Subcutaneous abdominal adipose tissue (tissue), 5 donors: ENCODE data around the gene MATN4.
A peak's percentile ranks its signal among the peaks of the same experiment; 100 is the strongest.

ENCODE experiments used
- H3K27ac ChIP-seq: one replicate; pipeline ENCODE4 v1.7.0; 2013; ENCODE audit warnings: low read depth, mild to moderate bottlenecking, inconsistent platforms, low read length, moderate library complexity
- H3K27me3 ChIP-seq, 5 donors: one replicate each; pipeline ENCODE4 v1.7.0; 2013; ENCODE audit warnings: low read length in 5 of 5, inconsistent platforms in 1 of 5; ENCODE audit not compliant: control insufficient read depth in 5 of 5, insufficient read depth in 4 of 5
- H3K36me3 ChIP-seq, 5 donors: one replicate each; pipeline ENCODE4 v1.7.0; 2013; ENCODE audit warnings: low read length in 5 of 5; ENCODE audit not compliant: control insufficient read depth in 5 of 5, insufficient read depth in 5 of 5
- H3K4me1 ChIP-seq, 5 donors: one replicate each; pipeline ENCODE4 v1.7.0; 2013; ENCODE audit warnings: low read length in 5 of 5, mild to moderate bottlenecking in 3 of 5, moderate library complexity in 1 of 5; ENCODE audit not compliant: control insufficient read depth in 5 of 5, insufficient read depth in 5 of 5
- H3K4me3 ChIP-seq, 5 donors: one replicate each; pipeline ENCODE4 v1.7.0; 2013; ENCODE audit warnings: low read length in 5 of 5, low read depth in 1 of 5
- H3K9ac ChIP-seq, 5 donors: one replicate each; pipeline ENCODE4 v1.7.0; 2013; ENCODE audit warnings: low read length in 5 of 5, mild to moderate bottlenecking in 4 of 5, moderate library complexity in 3 of 5
- H3K9me3 ChIP-seq, 5 donors: one replicate each; pipeline ENCODE4 v1.7.0; 2013; ENCODE audit warnings: low read length in 5 of 5; ENCODE audit not compliant: control insufficient read depth in 5 of 5
- donor health status: healthy.
- donor health status: healthy.
- donor health status: healthy.
- donor health status: healthy.
- donor health status: healthy.

Gene MATN4

GRCh38 chr20:45293041-45294002 is 14.8 kb downstream of the MATN4 start:
- Histone ChIP-seq H3K9ac (peak overlapping the region in 4 of 5 donors; percentile 22 to 68 (median 44)), H3K9me3 (no peaks in the 10 kb centered on the region), H3K27me3 (peaks cover 4 to 19% (median 5%) of the 10 kb centered on the region in 5 donors), H3K4me1 (peaks cover 2 to 19% (median 13%) of the 10 kb centered on the region in 5 donors), H3K4me3 (peak overlapping the region in 4 of 5 donors; percentile 61 to 70 (median 67)), H3K36me3 (no peaks in the 10 kb centered on the region), H3K27ac (no peak overlapping the region)

DNA sequence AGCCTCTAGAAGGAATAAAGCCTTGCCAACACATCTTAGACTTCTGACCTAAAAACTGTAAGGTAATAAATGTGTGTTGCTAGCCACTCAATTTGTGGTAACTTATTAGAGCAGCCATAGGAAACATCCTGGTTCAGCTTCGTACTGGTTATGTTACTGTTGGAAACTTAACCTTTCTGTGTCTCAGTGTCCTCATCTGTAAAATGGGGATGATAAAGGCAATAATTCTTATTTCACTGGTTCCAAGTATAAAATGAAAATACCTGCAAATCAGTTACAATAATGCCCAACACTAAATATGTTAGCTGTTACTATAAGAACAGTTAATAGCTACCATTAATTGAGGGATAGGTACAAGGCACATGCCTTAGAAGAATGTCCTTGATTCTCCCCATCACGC is 15.8 kb downstream of the MATN4 start:
- Histone ChIP-seq H3K27ac (no peak overlapping the region), H3K9me3 (no peaks in the 10 kb centered on the region), H3K4me1 (peaks cover 2 to 19% (median 13%) of the 10 kb centered on the region in 5 donors), H3K9ac (no peak overlapping the region), H3K4me3 (no peak overlapping the region), H3K27me3 (peaks cover 0 to 15% (median 5%) of the 10 kb centered on the region in 5 donors), H3K36me3 (no peaks in the 10 kb centered on the region)

DNA sequence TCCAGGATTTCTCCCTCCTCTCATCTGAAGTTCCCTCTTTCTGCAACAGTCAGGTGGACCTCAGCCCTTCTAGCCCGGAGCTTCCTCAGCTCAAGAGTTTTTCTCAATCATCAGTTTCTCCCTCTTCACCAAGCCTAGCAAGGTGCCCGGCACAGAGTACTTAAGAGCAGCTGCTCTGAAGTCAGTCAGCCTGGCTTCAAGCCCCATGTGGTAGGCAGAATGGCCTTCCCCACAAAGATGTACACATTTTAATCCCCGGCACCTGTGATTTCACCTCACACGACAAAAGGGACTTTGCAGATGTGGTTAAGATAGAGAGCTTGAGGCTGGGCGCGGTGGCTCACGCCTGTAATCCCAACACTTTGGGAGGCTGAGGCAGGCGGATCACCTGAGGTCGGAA is 16.6 kb downstream of the MATN4 start:
- Histone ChIP-seq H3K36me3 (no peaks in the 10 kb centered on the region), H3K27ac (no peak overlapping the region), H3K27me3 (peaks cover 4 to 15% (median 6%) of the 10 kb centered on the region in 5 donors), H3K4me3 (no peak overlapping the region), H3K9me3 (no peaks in the 10 kb centered on the region), H3K4me1 (peaks cover 2 to 19% (median 13%) of the 10 kb centered on the region in 5 donors), H3K9ac (no peak overlapping the region)

DNA sequence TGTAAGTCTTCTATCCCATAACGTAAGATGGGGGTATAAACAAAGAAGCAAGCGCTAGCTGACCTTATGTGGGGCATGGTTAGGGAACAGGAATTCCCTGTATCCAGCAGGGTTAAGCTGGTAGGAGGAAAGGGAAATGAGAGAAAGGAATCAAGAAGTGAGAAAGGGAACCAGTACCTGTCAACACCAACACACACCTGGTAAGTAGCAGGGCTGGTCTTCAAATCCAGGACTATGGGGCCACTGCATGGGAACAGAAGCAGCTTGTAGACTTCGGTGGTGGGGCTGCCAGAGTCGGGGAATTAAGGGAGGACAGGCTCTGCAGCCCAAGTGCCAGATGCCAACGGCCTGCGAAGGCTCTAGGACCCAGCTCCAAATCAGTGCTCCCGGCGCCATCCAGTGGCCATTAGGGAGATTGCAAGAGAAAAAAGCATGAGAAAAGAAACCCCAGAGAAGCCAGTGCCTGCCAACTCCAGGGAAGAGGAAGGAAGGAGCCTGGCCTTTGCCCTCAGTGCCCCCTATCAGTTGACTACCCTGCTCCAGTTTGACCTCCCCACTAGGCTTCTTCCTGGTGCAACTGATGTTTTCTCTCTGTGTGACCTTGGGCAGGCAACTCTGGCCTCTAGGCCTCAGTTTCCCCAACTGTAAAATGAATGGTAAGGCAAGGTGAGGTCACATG is 17.3 kb downstream of the MATN4 start:
- no peak overlapping the region for H3K27ac ChIP-seq
- no peak overlapping the region for H3K9ac ChIP-seq

GRCh38 chr20:45289942-45290676 is 18.0 kb downstream of the MATN4 start:
- Histone ChIP-seq H3K27me3 (peaks cover 3 to 15% (median 4%) of the 10 kb centered on the region in 5 donors), H3K9ac (no peak overlapping the region), H3K4me1 (peaks cover 2 to 19% (median 13%) of the 10 kb centered on the region in 5 donors), H3K9me3 (no peaks in the 10 kb centered on the region), H3K4me3 (no peak overlapping the region), H3K36me3 (no peaks in the 10 kb centered on the region), H3K27ac (no peak overlapping the region)

More for the DNA sequence above, 17.3 kb downstream of the MATN4 start:
- no peaks in the 10 kb centered on the region for H3K9me3 ChIP-seq
- peaks cover 3 to 15% (median 4%) of the 10 kb centered on the region in 5 donors for H3K27me3 ChIP-seq
- no peak overlapping the region for H3K4me3 ChIP-seq
- H3K36me3 ChIP-seq, result no peaks in the 10 kb centered on the region
- peaks cover 2 to 19% (median 13%) of the 10 kb centered on the region in 5 donors for H3K4me1 ChIP-seq

DNA sequence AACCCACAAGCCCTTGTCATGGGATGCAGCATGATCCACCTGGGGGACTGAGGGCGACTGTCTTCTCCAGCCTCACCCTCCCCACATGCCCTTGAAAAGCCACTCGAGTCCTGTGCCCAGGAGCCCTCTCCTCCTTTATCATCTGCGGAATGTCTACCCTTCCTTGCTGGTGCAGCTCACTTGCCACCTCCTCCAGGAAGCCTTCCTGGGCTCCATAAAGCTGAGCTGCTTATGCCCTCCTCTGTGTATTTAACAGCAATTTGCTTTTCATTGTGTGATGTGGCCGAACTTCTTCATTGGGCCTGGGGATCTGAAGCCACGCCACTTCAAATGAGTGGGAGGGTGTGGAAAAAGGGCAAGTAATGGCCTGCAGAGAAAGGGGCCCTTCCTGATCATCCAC is 19.2 kb downstream of the MATN4 start:
- Histone ChIP-seq H3K4me3 (no peak overlapping the region), H3K27me3 (peaks cover 3 to 12% (median 4%) of the 10 kb centered on the region in 5 donors), H3K4me1 (peaks cover 0 to 16% (median 11%) of the 10 kb centered on the region in 5 donors), H3K9me3 (no peaks in the 10 kb centered on the region), H3K27ac (no peak overlapping the region), H3K36me3 (no peaks in the 10 kb centered on the region), H3K9ac (no peak overlapping the region)

DNA sequence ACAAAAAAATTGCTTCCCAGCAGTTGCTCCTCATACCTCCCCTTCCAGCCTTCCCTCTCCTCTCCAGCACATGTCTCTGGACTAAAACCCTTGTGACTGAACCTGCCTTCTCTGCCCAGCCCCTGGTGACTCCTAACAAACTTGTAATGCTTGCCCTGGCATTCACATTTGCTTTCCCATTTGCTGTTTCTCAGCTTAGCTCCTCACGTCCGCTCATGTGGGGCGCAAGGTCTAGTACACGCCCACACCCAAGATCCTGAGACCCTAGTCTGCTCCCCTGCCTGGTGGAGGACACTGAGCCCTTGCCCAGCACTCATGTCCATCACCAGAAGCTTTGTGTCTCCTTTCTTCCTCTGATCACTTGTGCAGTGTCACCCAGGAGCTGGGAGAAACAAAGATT is 19.7 kb downstream of the MATN4 start:
- Histone ChIP-seq H3K9ac (no peak overlapping the region), H3K9me3 (no peaks in the 10 kb centered on the region), H3K27me3 (peaks cover 3 to 12% (median 4%) of the 10 kb centered on the region in 5 donors), H3K27ac (no peak overlapping the region), H3K4me3 (no peak overlapping the region), H3K4me1 (peaks cover 0 to 11% (median 6%) of the 10 kb centered on the region in 5 donors), H3K36me3 (no peaks in the 10 kb centered on the region)

GRCh38 chr20:45283551-45284057 is 24.5 kb downstream of the MATN4 start:
- Histone ChIP-seq H3K9me3 (no peaks in the 10 kb centered on the region), H3K27me3 (peaks cover 0 to 16% (median 8%) of the 10 kb centered on the region in 5 donors), H3K4me3 (no peak overlapping the region), H3K4me1 (no peaks in the 10 kb centered on the region), H3K9ac (no peak overlapping the region), H3K36me3 (no peaks in the 10 kb centered on the region), H3K27ac (no peak overlapping the region)

GRCh38 chr20:45282700-45283550 is 25.2 kb downstream of the MATN4 start:
- Histone ChIP-seq H3K4me3 (no peak overlapping the region), H3K9me3 (no peaks in the 10 kb centered on the region), H3K27me3 (peaks cover 0 to 13% (median 8%) of the 10 kb centered on the region in 5 donors), H3K27ac (no peak overlapping the region), H3K9ac (no peak overlapping the region), H3K4me1 (no peaks in the 10 kb centered on the region), H3K36me3 (no peaks in the 10 kb centered on the region)
